IPS DF 6.9 (cell line): ENCODE data around the gene KCNRG.

Source experiments
- DNase-seq: peaks from one replicate; pipeline ENCODE4 v3.0.0-alpha.2; 2013; ENCODE audit warnings: low read depth, low spot score
- H3K27ac ChIP-seq: one replicate; pipeline ENCODE4 v1.5.1; 2013; ENCODE audit warnings: low read length, control low read depth
- H3K27me3 ChIP-seq: 2 replicates; pipeline ENCODE4 v1.6.1; 2013; ENCODE audit warnings: mild to moderate bottlenecking, low read length; ENCODE audit not compliant: control insufficient read depth, insufficient read depth
- H3K36me3 ChIP-seq: 2 replicates; pipeline ENCODE4 v1.6.1; 2013; ENCODE audit warnings: low read length; ENCODE audit not compliant: control insufficient read depth, insufficient read depth
- H3K4me1 ChIP-seq: 2 replicates; pipeline ENCODE4 v1.6.1; 2013; ENCODE audit warnings: low read length; ENCODE audit not compliant: control insufficient read depth, insufficient read depth
- H3K4me3 ChIP-seq: 2 replicates; pipeline ENCODE4 v1.5.1; 2013; ENCODE audit warnings: mild to moderate bottlenecking, low read length
- H3K9me3 ChIP-seq: 2 replicates; pipeline ENCODE4 v1.6.1; 2013; ENCODE audit warnings: low read length, inconsistent platforms; ENCODE audit not compliant: control insufficient read depth, insufficient read depth
- WGBS: extraction: QIAGEN DNeasy Blood & Tissue Kit; methylation state at CpG from one replicate; pipeline ENCODE4 v1.1.7; 2013; ENCODE audit warnings: mixed read lengths, missing lambda C conversion rate; ENCODE audit not compliant: insufficient read length, insufficient coverage; 5-methylcytosine and 5-hydroxymethylcytosine counted together

KCNRG gene

GRCh38 chr13:50011461-50011860 is 3.8 kb upstream of the KCNRG start:
- H3K27ac ChIP-seq = no peak overlapping the region
- no peaks in the 10 kb centered on the region for H3K9me3 ChIP-seq
- no CpG with 5 or more reads among the region's 1 CpG for WGBS
- no peak overlapping the region for H3K4me3 ChIP-seq
- DNase-seq = no peak
- no peaks in the 10 kb centered on the region for H3K27me3 ChIP-seq
- H3K4me1 ChIP-seq = peaks cover 2% of the 10 kb centered on the region; the same call in 1 of the 2 replicates
- H3K36me3 ChIP-seq = no peaks in the 10 kb centered on the region; the same call in 1 of the 2 replicates

DNA sequence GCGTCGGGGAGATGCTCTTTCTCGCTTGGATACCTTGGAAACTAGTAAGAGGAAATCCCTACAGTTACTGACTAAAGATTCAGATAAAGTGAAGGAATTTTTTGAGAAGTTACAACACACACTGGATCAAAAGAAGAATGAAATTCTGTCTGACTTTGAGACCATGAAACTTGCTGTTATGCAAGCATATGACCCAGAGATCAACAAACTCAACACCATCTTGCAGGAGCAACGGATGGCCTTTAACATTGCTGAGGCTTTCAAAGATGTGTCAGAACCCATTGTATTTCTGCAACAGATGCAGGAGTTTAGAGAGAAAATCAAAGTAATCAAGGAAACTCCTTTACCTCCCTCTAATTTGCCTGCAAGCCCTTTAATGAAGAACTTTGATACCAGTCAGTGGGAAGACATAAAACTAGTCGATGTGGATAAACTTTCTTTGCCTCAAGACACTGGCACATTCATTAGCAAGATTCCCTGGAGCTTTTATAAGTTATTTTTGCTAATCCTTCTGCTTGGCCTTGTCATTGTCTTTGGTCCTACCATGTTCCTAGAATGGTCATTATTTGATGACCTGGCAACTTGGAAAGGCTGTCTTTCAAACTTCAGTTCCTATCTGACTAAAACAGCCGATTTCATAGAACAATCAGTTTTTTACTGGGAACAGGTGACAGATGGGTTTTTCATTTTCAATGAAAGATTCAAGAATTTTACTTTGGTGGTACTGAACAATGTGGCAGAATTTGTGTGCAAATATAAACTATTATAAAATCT is 2.7 kb upstream of the KCNRG start:
- no CpG with 5 or more reads among the region's 6 CpGs for WGBS
- Histone ChIP-seq H3K4me1 (peaks cover 2% of the 10 kb centered on the region; the same call in 1 of the 2 replicates), H3K9me3 (no peaks in the 10 kb centered on the region), H3K27ac (no peak overlapping the region), H3K27me3 (no peaks in the 10 kb centered on the region), H3K4me3 (no peak overlapping the region), H3K36me3 (no peaks in the 10 kb centered on the region; the same call in 1 of the 2 replicates)
- DNase-seq = no peak

DNA sequence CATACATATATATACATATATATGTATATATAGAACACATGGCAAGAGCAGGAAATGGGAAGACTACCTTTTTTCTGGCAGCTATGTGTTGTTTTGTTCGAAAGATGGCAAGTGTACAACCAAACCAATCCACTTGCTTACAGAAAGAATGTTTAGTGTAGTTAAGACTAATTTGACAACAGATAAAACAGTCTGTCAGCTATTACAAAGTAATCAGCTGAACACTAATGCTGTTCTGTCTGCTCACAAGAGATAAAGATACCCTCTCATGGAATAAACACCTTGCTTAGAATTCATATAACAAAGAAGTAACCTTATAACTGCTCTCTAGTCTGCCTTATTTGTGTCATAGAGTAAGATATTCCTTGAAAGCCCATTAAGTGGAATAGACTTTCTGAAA is 858 bp upstream of the KCNRG start:
- no peaks in the 10 kb centered on the region for H3K27me3 ChIP-seq
- H3K9me3 ChIP-seq = no peaks in the 10 kb centered on the region
- no CpG with 5 or more reads among the region's 1 CpG for WGBS
- peaks cover 2% of the 10 kb centered on the region; the same call in 1 of the 2 replicates for H3K4me1 ChIP-seq
- no peak overlapping the region for H3K4me3 ChIP-seq
- no peak for DNase-seq
- no peak overlapping the region for H3K27ac ChIP-seq
- H3K36me3 ChIP-seq = no peaks in the 10 kb centered on the region; the same call in 1 of the 2 replicates

- peaks cover 2% of the 10 kb centered on the region; the same call in 1 of the 2 replicates for H3K4me1 ChIP-seq
- H3K27me3 ChIP-seq = no peaks in the 10 kb centered on the region
- WGBS = no CpG with 5 or more reads among the region's 4 CpGs
- no peak overlapping the region for H3K27ac ChIP-seq
- H3K4me3 ChIP-seq = no peak overlapping the region
- H3K36me3 ChIP-seq = no peaks in the 10 kb centered on the region; the same call in 1 of the 2 replicates
- H3K9me3 ChIP-seq = no peaks in the 10 kb centered on the region
- no peak for DNase-seq
Observed at GRCh38 chr13:50015750-50016149, 506 bp downstream of the KCNRG start.

GRCh38 chr13:50016444-50016843 is 1.2 kb downstream of the KCNRG start:
- Histone ChIP-seq H3K36me3 (no peaks in the 10 kb centered on the region), H3K27ac (no peak overlapping the region), H3K9me3 (no peaks in the 10 kb centered on the region), H3K4me1 (peaks cover 2% of the 10 kb centered on the region; the same call in 1 of the 2 replicates), H3K27me3 (no peaks in the 10 kb centered on the region), H3K4me3 (no peak overlapping the region)
- DNase-seq = no peak
- WGBS = no CpG with 5 or more reads among the region's 2 CpGs

DNA sequence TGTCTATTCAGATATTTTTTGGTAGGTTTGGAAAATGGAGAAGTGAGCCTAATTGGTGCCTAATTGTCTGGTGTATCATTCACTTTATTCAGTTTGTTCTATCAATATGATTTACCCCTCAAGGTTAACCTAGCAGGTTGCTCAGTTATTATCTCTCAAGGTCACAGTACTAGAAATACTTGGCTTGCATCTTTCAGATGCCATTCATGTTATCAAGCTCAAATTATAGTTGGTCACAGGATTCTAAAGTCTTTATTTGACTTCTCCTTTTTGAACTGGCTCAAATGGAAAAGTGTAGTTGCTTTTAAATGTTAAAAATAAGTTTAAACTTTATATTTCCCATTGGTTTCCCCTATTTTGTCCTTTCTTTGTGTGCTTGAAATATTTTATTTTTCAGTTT is 2.6 kb downstream of the KCNRG start:
- Histone ChIP-seq H3K9me3 (no peaks in the 10 kb centered on the region), H3K4me3 (no peak overlapping the region)
- no peak for DNase-seq

GRCh38 chr13:50025436-50025835 is 10.2 kb downstream of the KCNRG start:
- WGBS = no CpG with 5 or more reads among the region's 1 CpG
- no peaks in the 10 kb centered on the region for H3K9me3 ChIP-seq
- H3K4me3 ChIP-seq = no peak overlapping the region
- H3K27me3 ChIP-seq = no peaks in the 10 kb centered on the region
- DNase-seq = no peak
- no peaks in the 10 kb centered on the region for H3K4me1 ChIP-seq
- H3K36me3 ChIP-seq = no peaks in the 10 kb centered on the region
- H3K27ac ChIP-seq = no peak overlapping the region

More for the DNA sequence above, 2.6 kb downstream of the KCNRG start:
- Histone ChIP-seq H3K36me3 (no peaks in the 10 kb centered on the region), H3K27ac (no peak overlapping the region), H3K27me3 (no peaks in the 10 kb centered on the region), H3K4me1 (peaks cover 2% of the 10 kb centered on the region; the same call in 1 of the 2 replicates)

DNA sequence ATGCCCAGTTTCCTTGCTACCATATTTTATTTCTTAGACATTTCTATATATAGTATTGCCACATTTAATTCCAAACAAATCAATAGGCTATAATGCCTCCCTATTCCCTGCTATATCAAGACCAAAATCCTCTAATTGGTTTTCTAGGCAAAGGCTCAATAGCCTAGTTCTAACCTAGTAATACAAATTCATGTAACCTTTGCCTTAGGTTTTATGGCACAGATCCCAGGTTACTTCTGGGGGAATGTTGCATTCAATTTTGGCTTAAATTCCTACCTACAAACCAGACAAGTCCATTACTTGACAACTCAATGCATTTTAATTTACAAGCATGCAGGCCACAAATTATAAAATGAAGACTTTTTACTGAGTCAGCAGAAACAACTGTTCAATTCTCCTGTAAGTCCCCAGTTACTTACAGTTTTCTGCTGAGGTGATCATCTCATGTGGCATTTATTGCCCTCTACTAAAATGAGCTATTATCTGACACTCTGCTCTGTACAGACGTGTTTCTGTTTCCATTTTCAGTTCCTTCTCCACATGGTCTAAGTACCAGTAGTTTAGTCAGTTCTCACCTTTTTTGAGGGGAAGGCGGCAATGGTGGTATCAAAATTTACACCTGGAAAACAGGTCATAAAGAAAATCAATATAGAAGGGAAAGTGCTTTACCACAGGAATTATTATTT is 11.7 kb downstream of the KCNRG start:
- no peaks in the 10 kb centered on the region for H3K27me3 ChIP-seq
- no peak overlapping the region for H3K27ac ChIP-seq
- H3K4me1 ChIP-seq = no peaks in the 10 kb centered on the region
- no peak for DNase-seq
- no CpG with 5 or more reads among the region's 2 CpGs for WGBS
- no peak overlapping the region for H3K4me3 ChIP-seq
- no peaks in the 10 kb centered on the region for H3K36me3 ChIP-seq
- H3K9me3 ChIP-seq = no peaks in the 10 kb centered on the region

DNA sequence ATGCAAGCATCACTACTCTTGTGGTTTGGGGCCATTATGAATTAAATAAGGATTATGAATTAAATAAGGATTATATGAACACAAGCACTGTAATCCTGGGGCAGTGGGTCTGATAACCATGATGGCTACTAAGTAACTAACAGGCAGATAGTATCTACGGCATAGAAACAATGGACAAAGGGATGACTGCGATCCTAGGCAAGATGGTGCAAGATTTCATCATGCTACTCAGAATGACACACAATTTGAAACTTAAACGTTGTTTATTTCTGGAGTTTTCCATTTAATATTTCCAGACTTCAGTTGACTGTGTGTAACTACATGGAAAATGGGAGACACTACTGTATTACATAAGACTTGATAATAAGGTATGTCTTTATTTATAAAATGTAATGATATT is 15.1 kb downstream of the KCNRG start:
- Histone ChIP-seq H3K9me3 (no peaks in the 10 kb centered on the region), H3K27ac (no peak overlapping the region), H3K36me3 (no peaks in the 10 kb centered on the region), H3K4me1 (no peaks in the 10 kb centered on the region), H3K27me3 (no peaks in the 10 kb centered on the region), H3K4me3 (no peak overlapping the region)
- no peak for DNase-seq
- WGBS = no CpG with 5 or more reads among the region's 3 CpGs

DNA sequence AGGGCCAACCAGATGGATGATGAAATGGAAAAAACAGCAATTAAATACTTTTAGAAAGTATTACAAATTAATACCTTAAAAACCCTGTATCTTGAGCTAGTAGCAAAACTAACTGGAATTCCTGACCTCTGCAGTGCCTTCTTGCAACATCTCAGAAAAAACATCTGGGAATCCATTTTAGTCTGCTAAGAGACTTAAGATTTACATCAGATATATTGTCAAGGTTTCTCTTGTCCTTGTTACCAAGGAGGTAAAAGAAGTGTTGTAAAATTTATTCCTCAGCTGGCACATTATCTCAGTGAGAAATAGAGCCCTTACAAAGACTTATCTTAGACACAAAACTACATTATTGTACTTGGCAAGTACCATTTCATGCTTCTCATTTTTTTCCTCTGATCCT is 18.5 kb downstream of the KCNRG start:
- Histone ChIP-seq H3K36me3 (no peaks in the 10 kb centered on the region), H3K4me1 (no peaks in the 10 kb centered on the region), H3K9me3 (no peaks in the 10 kb centered on the region), H3K27me3 (no peaks in the 10 kb centered on the region), H3K4me3 (no peak overlapping the region), H3K27ac (no peak overlapping the region)
- DNase-seq = no peak

DNA sequence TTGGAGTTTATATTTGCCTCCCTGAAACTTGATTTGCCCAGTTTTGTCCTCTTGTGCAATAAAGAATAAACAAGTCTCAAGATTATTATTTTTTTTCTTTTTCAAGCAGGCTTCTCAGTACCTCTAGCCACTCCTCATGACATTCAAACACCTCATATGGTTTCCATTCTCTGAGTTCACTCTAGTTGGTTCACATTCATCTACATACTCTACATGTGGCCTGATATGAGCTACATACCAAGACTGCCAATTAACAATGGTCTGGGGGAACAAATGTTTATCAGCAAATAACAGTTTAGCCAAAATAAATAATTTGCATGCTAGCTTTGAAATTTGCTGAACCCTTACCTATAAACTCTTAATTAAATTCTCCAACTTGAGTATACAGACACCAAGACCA is 22.5 kb downstream of the KCNRG start:
- H3K9me3 ChIP-seq = no peaks in the 10 kb centered on the region
- H3K36me3 ChIP-seq = no peaks in the 10 kb centered on the region
- no peak overlapping the region for H3K27ac ChIP-seq
- no peak for DNase-seq
- no peaks in the 10 kb centered on the region for H3K27me3 ChIP-seq
- H3K4me1 ChIP-seq = no peaks in the 10 kb centered on the region
- H3K4me3 ChIP-seq = no peak overlapping the region
